K562 (cell line): ENCODE measurements around the gene DYNC2LI1. TPM values are rescaled to one million over a fixed set of nuclear protein-coding genes. Genes with fewer than 3 reads are reported as not detected.

Experiments used
- CBFA2T2 ChIP-seq: fragments of 450-650 bp; conservative IDR thresholded peaks from 2 replicates; pipeline ENCODE4 v1.6.1; 2017; ENCODE audit warnings: mild to moderate bottlenecking
- CCAR2 ChIP-seq: fragments of 200-400 bp; formaldehyde crosslinking; IDR thresholded peaks from 2 replicates; pipeline ENCODE4 v1.6.1; 2017; ENCODE audit warnings: mild to moderate bottlenecking, low read depth, low read length
- HLTF ChIP-seq: fragments of 450-650 bp; IDR thresholded peaks from 2 replicates; pipeline ENCODE4 v1.6.1; 2016
- HNRNPK ChIP-seq: fragments of 200-400 bp; formaldehyde crosslinking; IDR thresholded peaks from one replicate; pipeline ENCODE4 v1.6.1; 2018; ENCODE audit warnings: mild to moderate bottlenecking, low read depth, low read length; ENCODE audit not compliant: poor library complexity, severe bottlenecking
- KLF16 ChIP-seq: IDR thresholded peaks from 2 replicates; pipeline ENCODE4 v1.6.1; 2016; ENCODE audit warnings: antibody characterized with exemption
- MTA1 ChIP-seq: fragments of 450-650 bp; IDR thresholded peaks from 2 replicates; pipeline ENCODE4 v1.6.1; 2017; ENCODE audit warnings: borderline replicate concordance
- MYBL2 ChIP-seq, 2 experiments: fragments of 450-650 bp in 1 of 2; sonication (generic) in 1 of 2; formaldehyde crosslinking in 1 of 2; IDR thresholded peaks; 2 replicates each; pipeline versions ENCODE4 v1.6.1 to v1.8.1; 2017 to 2022; ENCODE audit warnings: borderline replicate concordance in 1 of 2, inconsistent platforms in 1 of 2, low read depth in 1 of 2, mild to moderate bottlenecking in 1 of 2, missing genetic modification reagents in 1 of 2, moderate library complexity in 1 of 2
- MYC ChIP-seq, 2 experiments: fragments of 250-450 bp in 1 of 2; sonication (Bioruptor Pico) in 1 of 2; IDR thresholded peaks; 2 replicates each; pipeline versions ENCODE4 v1.5.1 to v1.6.1; 2012 to 2021; ENCODE audit warnings: low read depth in 2 of 2, borderline replicate concordance in 1 of 2, improper control_type of control experiment in 1 of 2, low read length in 1 of 2, mild to moderate bottlenecking in 1 of 2, moderate library complexity in 1 of 2
- NUFIP1 ChIP-seq: fragments of 450-650 bp; IDR thresholded peaks from 2 replicates; pipeline ENCODE4 v1.6.1; 2018; ENCODE audit not compliant: partially characterized antibody
- RBM22 ChIP-seq: fragments of 200-400 bp; formaldehyde crosslinking; IDR thresholded peaks from 2 replicates; pipeline ENCODE4 v1.6.1; 2018; ENCODE audit warnings: low read length, low read depth; ENCODE audit not compliant: poor library complexity, severe bottlenecking
- RBM34 ChIP-seq: fragments of 200-400 bp; formaldehyde crosslinking; IDR thresholded peaks from 2 replicates; pipeline ENCODE4 v1.6.1; 2018; ENCODE audit warnings: low read length, borderline replicate concordance; ENCODE audit not compliant: insufficient read depth
- RHOXF2B ChIP-seq: fragments of 250-450 bp; sonication (Bioruptor Pico); conservative IDR thresholded peaks from 2 replicates; pipeline ENCODE4 v1.5.1; 2021
- SNIP1 ChIP-seq: fragments of 450-650 bp; IDR thresholded peaks from 2 replicates; pipeline ENCODE4 v1.7.1; 2017; ENCODE audit warnings: low read depth, mild to moderate bottlenecking
- SPI1 ChIP-seq: IDR thresholded peaks from 2 replicates; pipeline ENCODE4 v1.6.1; 2011; ENCODE audit warnings: low read depth, low read length, control low read depth, borderline replicate concordance
- TCF7L2 ChIP-seq: fragments of 150-350 bp; IDR thresholded peaks from 2 replicates; pipeline ENCODE4 v1.6.1; 2016; ENCODE audit warnings: low read depth, mild to moderate bottlenecking, low read length, moderate library complexity
- U2AF1 ChIP-seq: fragments of 200-400 bp; formaldehyde crosslinking; optimal IDR thresholded peaks from 2 replicates; pipeline ENCODE3; 2017; ENCODE audit warnings: mild to moderate bottlenecking, low read depth, low read length, moderate library complexity
- ZC3H4 ChIP-seq: sonication (generic); formaldehyde crosslinking; IDR thresholded peaks from 2 replicates; pipeline ENCODE4 v1.9.0; 2021; ENCODE audit warnings: missing genetic modification reagents, borderline replicate concordance
- ZFP1 ChIP-seq: fragments of 450-650 bp; formaldehyde crosslinking; IDR thresholded peaks from 2 replicates; pipeline ENCODE4 v1.4.0; 2020; ENCODE audit warnings: mild to moderate bottlenecking, mixed read lengths
- ZFX ChIP-seq: sonication (generic); formaldehyde crosslinking; IDR thresholded peaks from 2 replicates; pipeline ENCODE4 v1.8.0; 2022; ENCODE audit warnings: mild to moderate bottlenecking, missing genetic modification reagents, moderate library complexity
- ZNF354B ChIP-seq: fragments of 250-450 bp; sonication (Bioruptor Pico); IDR thresholded peaks from 2 replicates; pipeline ENCODE4 v1.4.0; 2020
- ZNF668 ChIP-seq: fragments of 250-450 bp; sonication (Bioruptor Pico); IDR thresholded peaks from 2 replicates; pipeline ENCODE4 v1.8.0; 2022; ENCODE audit warnings: mild to moderate bottlenecking, inconsistent platforms
- polyA plus RNA-seq, 8 experiments: library from polyadenylated mRNA; depleted of rRNA in 4 of 8; stranded (reverse) in 5 of 8; unstranded in 3 of 8; fragments of >200 nt; fragmentation: Nextera tagmentation in 2 of 8; fragmentation: Illumina TruSeq in 1 of 8; extraction: Ambion mirVana in 2 of 8; extraction: Trizol in 1 of 8; gene quantifications; 2 replicates each; pipeline versions ENCODE4 v1.2.1 to v1.2.3, GENCODE V29; 2011 to 2014; ENCODE audit warnings: inconsistent platforms in 1 of 8, missing spikeins in 1 of 8
- total RNA-seq, 7 experiments: library from RNA; depleted of rRNA in 6 of 7; stranded (reverse); fragments of >200 nt in 6 of 7; fragmentation: Illumina TruSeq in 2 of 7; extraction: Trizol in 2 of 7; gene quantifications; 2 replicates each; pipeline versions ENCODE4 v1.2.1 to v1.2.3, GENCODE V29; 2011 to 2021; ENCODE audit warnings: low replicate concordance in 1 of 7
- TF ChIP-seq, protein P1 (sequence below): sonication (generic); formaldehyde crosslinking; IDR thresholded peaks from 2 replicates; pipeline ENCODE4 v1.8.1; 2023; ENCODE audit warnings: mild to moderate bottlenecking, missing genetic modification reagents
- TF ChIP-seq, protein P2 (sequence below): fragments of 450-650 bp; IDR thresholded peaks from 2 replicates; pipeline ENCODE4 v1.6.1; 2014; ENCODE audit warnings: low read depth, mild to moderate bottlenecking, moderate library complexity, borderline replicate concordance

The DYNC2LI1 gene
- total and polyA plus RNA-seq, 9 of the 15 experiments (the other 6 are each of a cell fraction or from before 2014, with no cell fraction given): 12.5 to 42.2 (median 25.8) TPM

DNA sequence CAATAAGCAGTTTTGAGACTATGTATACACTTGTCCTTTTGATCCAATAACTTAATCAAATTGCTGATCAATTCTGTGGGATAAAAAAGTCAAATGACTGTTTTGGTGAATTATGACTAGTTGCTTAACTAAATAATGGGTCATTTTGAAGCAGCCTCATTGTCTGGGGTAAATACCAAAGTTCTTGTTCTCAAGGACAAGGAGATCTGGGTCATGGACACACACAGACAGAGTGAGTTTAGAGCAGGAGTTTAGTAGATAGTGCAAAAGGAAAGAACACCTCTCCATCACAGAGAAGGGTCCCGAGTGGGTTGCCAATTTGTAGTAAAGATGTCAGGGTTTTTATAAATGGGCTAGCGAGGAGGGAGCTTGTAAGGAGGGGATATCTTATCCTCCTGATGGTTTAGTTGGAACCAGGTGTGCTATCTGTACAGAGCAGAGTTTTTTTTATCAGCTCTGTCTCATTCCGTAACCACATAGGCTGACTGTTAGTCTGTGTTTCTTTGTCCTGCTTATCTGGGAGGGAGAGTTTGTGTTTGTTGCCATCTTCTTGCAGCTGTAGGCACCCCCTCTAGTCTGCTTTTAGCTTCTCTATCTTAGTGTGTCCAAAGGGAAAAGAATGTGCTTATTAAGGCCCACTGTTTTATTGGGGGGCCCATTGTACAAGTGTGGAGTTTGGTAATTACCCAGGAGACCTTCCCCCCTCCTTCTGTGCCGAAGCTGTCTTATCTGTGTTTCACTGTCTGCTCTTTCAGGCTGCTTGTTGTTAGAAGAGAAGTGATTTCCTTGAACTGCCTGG is 48.9 kb upstream of the DYNC2LI1 start (continued):
- TF ChIP-seq, protein P1, sequence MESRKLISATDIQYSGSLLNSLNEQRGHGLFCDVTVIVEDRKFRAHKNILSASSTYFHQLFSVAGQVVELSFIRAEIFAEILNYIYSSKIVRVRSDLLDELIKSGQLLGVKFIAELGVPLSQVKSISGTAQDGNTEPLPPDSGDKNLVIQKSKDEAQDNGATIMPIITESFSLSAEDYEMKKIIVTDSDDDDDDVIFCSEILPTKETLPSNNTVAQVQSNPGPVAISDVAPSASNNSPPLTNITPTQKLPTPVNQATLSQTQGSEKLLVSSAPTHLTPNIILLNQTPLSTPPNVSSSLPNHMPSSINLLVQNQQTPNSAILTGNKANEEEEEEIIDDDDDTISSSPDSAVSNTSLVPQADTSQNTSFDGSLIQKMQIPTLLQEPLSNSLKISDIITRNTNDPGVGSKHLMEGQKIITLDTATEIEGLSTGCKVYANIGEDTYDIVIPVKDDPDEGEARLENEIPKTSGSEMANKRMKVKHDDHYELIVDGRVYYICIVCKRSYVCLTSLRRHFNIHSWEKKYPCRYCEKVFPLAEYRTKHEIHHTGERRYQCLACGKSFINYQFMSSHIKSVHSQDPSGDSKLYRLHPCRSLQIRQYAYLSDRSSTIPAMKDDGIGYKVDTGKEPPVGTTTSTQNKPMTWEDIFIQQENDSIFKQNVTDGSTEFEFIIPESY (CRISPR knock-in tag): no peak
- TF ChIP-seq SNIP1 (no peak), RHOXF2B (no peak), ZNF668 (CRISPR knock-in tag) (no peak), ZFP1 (CRISPR knock-in tag) (no peak), HNRNPK (no peak), ZC3H4 (CRISPR knock-in tag) (no peak), RBM34 (no peak), RBM22 (no peak), CCAR2 (no peak), MYBL2 (IDR thresholded peaks at IDR 0.05; ENCODE audit: low read depth) (peak; percentile 10; the same call in 1 of the 2 replicates), MYBL2 (CRISPR knock-in tag; IDR thresholded peaks at IDR 0.05; ENCODE audit: borderline replicate concordance) (no peak), MYC (IDR thresholded peaks at IDR 0.05; ENCODE audit: low read depth, low read length) (no peak), MYC (CRISPR knock-in tag; IDR thresholded peaks at IDR 0.05; ENCODE audit: borderline replicate concordance, low read depth) (no peak), ZFX (CRISPR knock-in tag) (no peak), MTA1 (peak; percentile 91), NUFIP1 (no peak), CBFA2T2 (peak; percentile 99), HLTF (peak; percentile 97), KLF16 (peak; percentile 98), SPI1 (no peak), TCF7L2 (no peak), ZNF354B (CRISPR knock-in tag) (0 out of 2 replicates have a peak, but pooled peaks have one; percentile 12), U2AF1 (no peak)
- TF ChIP-seq, protein P2, sequence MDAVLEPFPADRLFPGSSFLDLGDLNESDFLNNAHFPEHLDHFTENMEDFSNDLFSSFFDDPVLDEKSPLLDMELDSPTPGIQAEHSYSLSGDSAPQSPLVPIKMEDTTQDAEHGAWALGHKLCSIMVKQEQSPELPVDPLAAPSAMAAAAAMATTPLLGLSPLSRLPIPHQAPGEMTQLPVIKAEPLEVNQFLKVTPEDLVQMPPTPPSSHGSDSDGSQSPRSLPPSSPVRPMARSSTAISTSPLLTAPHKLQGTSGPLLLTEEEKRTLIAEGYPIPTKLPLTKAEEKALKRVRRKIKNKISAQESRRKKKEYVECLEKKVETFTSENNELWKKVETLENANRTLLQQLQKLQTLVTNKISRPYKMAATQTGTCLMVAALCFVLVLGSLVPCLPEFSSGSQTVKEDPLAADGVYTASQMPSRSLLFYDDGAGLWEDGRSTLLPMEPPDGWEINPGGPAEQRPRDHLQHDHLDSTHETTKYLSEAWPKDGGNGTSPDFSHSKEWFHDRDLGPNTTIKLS: no peak
